Ovary (tissue), 9 donors: Measurements from ENCODE around the gene ETV5. TPM values are rescaled to one million over a fixed set of nuclear protein-coding genes. Genes with fewer than 3 reads are reported as not detected.

Experiments
- DNase-seq, 5 donors: peaks; one replicate each; pipeline ENCODE4 v3.0.0-alpha.2; 2019 to 2020
- H3K27ac ChIP-seq, 2 donors: fragments of 200-600 bp; one replicate each; pipeline versions ENCODE4 v1.5.1 to v1.8.0; 2019 to 2022
- H3K27me3 ChIP-seq: fragments of 200-600 bp; one replicate; pipeline ENCODE4 v1.8.0; 2022
- H3K36me3 ChIP-seq: fragments of 200-600 bp; sonication (generic); one replicate; pipeline ENCODE4 v1.5.1; 2019
- H3K4me1 ChIP-seq: one replicate; pipeline ENCODE4 v1.8.1; 2013; ENCODE audit warnings: mild to moderate bottlenecking, moderate library complexity; ENCODE audit not compliant: insufficient read depth
- H3K4me3 ChIP-seq: fragments of 200-600 bp; sonication (generic); one replicate; pipeline ENCODE4 v1.5.1; 2017
- H3K9me3 ChIP-seq, 2 donors: fragments of 200-600 bp in 1 of 2; sonication (generic) in 1 of 2; one replicate each; pipeline versions ENCODE4 v1.5.1 to v1.8.1; 2013 to 2019; ENCODE audit warnings: mild to moderate bottlenecking in 1 of 2, moderate library complexity in 1 of 2
- CTCF ChIP-seq, 3 donors: fragments of 450-650 bp in 2 of 3; fragments of 200-600 bp in 1 of 3; IDR thresholded peaks; one replicate each; pipeline versions ENCODE4 v1.5.1 to v1.8.0; 2016 to 2022; ENCODE audit warnings: antibody characterized with exemption in 3 of 3, mild to moderate bottlenecking in 1 of 3
- EP300 ChIP-seq: sonication (generic); formaldehyde crosslinking; IDR thresholded peaks from one replicate; pipeline ENCODE4 v1.6.1; 2017; ENCODE audit warnings: antibody characterized with exemption
- POLR2A ChIP-seq: fragments of 450-650 bp; IDR thresholded peaks from one replicate; pipeline ENCODE4 v1.6.1; 2017; ENCODE audit warnings: antibody characterized with exemption, mild to moderate bottlenecking, moderate library complexity
- WGBS, 3 donors: extraction: QIAGEN DNeasy Blood & Tissue Kit in 1 of 3; methylation state at CpG; one replicate each; pipeline versions ENCODE4 v1.1.5 to v1.1.7; 2013 to 2017; 5-methylcytosine and 5-hydroxymethylcytosine counted together
- intact Hi-C, 4 donors: fragments of 100-400 bp; cut with DNase I; formaldehyde crosslinking; loops; one replicate each; pipeline versions ENCODE4 v1.11.0 to v1.15.1; 2022 to 2023
- polyA plus RNA-seq, 2 donors: library from polyadenylated mRNA; stranded (reverse); fragments of 200-250 nt in 1 of 2; fragments of 350-450 nt in 1 of 2; fragmentation: Illumina TruSeq in 1 of 2; extraction: RNeasy Lipid Tissue Mini Kit (QIAGEN cat#74804) in 1 of 2; gene quantifications; one replicate each; pipeline ENCODE4 v1.2.3, GENCODE V29; 2013 to 2014
- total RNA-seq, 7 donors: library from RNA; depleted of rRNA in 2 of 7; stranded (reverse); fragments of >200 nt in 2 of 7; fragmentation: NEBNext Ultra II Directional in 3 of 7; extraction: Animal tissue kit (Norgen Biotek cat#: 25700) in 3 of 7; gene quantifications; one replicate each; pipeline versions ENCODE4 v1.1.0 to v1.2.4, GENCODE V29; 2016 to 2023
- donor health status: DM: no; HTN: no; CAD: no; lungs with moderate emphysema.
- donor health status: DM: no; HTN: no; CAD: no.
- donor health status: Bipolar disorder and iron deficiency.
- donor health status: DM: yes; HTN: yes; CAD: no.
- donor health status: DM: no; HTN: no; CAD: no.
- donor health status: DM: yes; HTN: yes; CAD: no.

The ETV5 gene
- total and polyA plus RNA-seq, 9 donors, result 1.8 to 20.4 (median 6.6) TPM

DNA sequence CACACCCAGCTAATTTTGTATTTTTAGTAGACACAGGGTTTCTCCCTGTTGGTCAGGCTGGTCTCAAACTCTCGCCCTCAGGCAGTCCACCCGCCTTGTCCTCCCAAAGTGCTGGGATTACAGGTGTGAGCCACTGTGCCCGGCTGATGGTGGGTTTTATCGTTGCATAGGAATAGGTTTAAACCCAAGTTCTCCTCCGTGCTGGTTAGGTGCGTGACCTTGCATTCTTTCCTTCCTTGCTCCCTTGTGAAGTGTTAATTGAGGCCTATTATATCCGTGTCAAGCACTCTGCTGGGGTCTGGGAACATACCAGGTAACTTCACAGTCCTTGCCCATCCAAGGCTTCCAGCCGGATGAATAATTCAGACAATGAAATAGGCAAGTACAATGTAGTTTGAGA is 19.3 kb upstream of the ETV5 start:
- no peaks in the 10 kb centered on the region for H3K9me3 ChIP-seq
- peaks cover 2% of the 10 kb centered on the region for H3K4me1 ChIP-seq
- H3K4me3 ChIP-seq, result no peak overlapping the region
- H3K27ac ChIP-seq, result no peak overlapping the region
- no peak for DNase-seq
- TF ChIP-seq POLR2A, result no peak
- TF ChIP-seq EP300, result no peak
- TF ChIP-seq CTCF (IDR thresholded peaks at IDR 0.05), result no peak
- WGBS, 3 donors, result 60 to 69% (median 66%) methylated on average over 8 of the region's 8 CpGs
- intact Hi-C loops, result no loop called here
- no peaks in the 10 kb centered on the region for H3K36me3 ChIP-seq
- H3K27me3 ChIP-seq, result no peaks in the 10 kb centered on the region

- Histone ChIP-seq H3K9me3 (no peaks in the 10 kb centered on the region), H3K36me3 (no peaks in the 10 kb centered on the region), H3K4me3 (no peak overlapping the region), H3K27ac (no peak overlapping the region), H3K27me3 (no peaks in the 10 kb centered on the region), H3K4me1 (peaks cover 2% of the 10 kb centered on the region)
- TF ChIP-seq POLR2A (no peak), EP300 (no peak), CTCF (IDR thresholded peaks at IDR 0.05) (no peak)
- 67 to 76% (median 74%) methylated on average over 7 of the region's 7 CpGs for WGBS, 3 donors
- intact Hi-C loops, result no loop called here
- DNase-seq, result no peak
These were observed 18.6 kb upstream of the ETV5 start for GRCh38 chr3:186127463-186127862.

GRCh38 chr3:186125118-186125517 is 16.2 kb upstream of the ETV5 start:
- Histone ChIP-seq H3K27ac (no peak overlapping the region), H3K27me3 (no peaks in the 10 kb centered on the region), H3K36me3 (no peaks in the 10 kb centered on the region), H3K9me3 (no peaks in the 10 kb centered on the region), H3K4me1 (no peaks in the 10 kb centered on the region), H3K4me3 (no peak overlapping the region)
- WGBS, 3 donors, result 67 to 95% (median 92%) methylated on average over 2 of the region's 2 CpGs
- intact Hi-C loops, result no loop called here
- TF ChIP-seq EP300, result no peak
- no peak for TF ChIP-seq CTCF (IDR thresholded peaks at IDR 0.05)
- TF ChIP-seq POLR2A, result no peak
- no peak for DNase-seq

GRCh38 chr3:186124592-186124991 is 15.7 kb upstream of the ETV5 start:
- no peak overlapping the region for H3K4me3 ChIP-seq
- WGBS, 3 donors, result 74 to 78% (median 76%) methylated on average over 5 of the region's 5 CpGs
- intact Hi-C loops, result no loop called here
- H3K4me1 ChIP-seq, result no peaks in the 10 kb centered on the region
- no peak for DNase-seq
- no peaks in the 10 kb centered on the region for H3K27me3 ChIP-seq
- no peaks in the 10 kb centered on the region for H3K36me3 ChIP-seq
- TF ChIP-seq CTCF (IDR thresholded peaks at IDR 0.05), result no peak
- no peak for TF ChIP-seq EP300
- TF ChIP-seq POLR2A, result no peak
- H3K9me3 ChIP-seq, result no peaks in the 10 kb centered on the region
- no peak overlapping the region for H3K27ac ChIP-seq

DNA sequence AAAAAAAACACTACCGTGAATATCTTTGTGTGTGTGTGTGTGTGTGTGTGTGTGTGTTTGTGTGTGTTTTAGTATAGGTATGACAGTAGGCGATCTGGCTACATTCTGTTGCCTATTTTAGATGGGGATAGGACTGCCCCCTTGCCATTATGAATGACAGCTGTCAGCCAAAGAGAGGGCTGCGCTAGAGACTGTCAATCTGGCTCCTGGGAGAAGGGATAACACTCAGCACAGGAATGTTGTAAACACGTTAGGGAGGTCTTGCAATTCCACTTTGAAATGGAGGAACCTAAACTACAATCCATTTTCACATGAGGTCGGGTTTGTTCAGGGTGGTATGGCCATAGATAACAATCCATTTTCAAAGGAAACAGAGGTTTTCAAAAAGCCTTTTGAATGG is 14.1 kb upstream of the ETV5 start:
- intact Hi-C loops, result no loop called here
- no peaks in the 10 kb centered on the region for H3K36me3 ChIP-seq
- TF ChIP-seq CTCF (IDR thresholded peaks at IDR 0.05) (no peak), EP300 (no peak), POLR2A (no peak)
- no peaks in the 10 kb centered on the region for H3K27me3 ChIP-seq
- no peak overlapping the region for H3K27ac ChIP-seq
- no peaks in the 10 kb centered on the region for H3K4me1 ChIP-seq
- DNase-seq, result no peak
- WGBS, 3 donors, result 54 to 58% (median 56%) methylated on average over 5 of the region's 5 CpGs
- no peak overlapping the region for H3K4me3 ChIP-seq
- no peaks in the 10 kb centered on the region for H3K9me3 ChIP-seq
